ENCODE measurements around the gene MAP3K2. TPM values are rescaled to one million over a fixed set of nuclear protein-coding genes. Genes with fewer than 3 reads are reported as not detected.

MAP3K2 gene
- total and polyA plus RNA-seq, 10 of the 15 experiments (the other 5 are each of a cell fraction or from before 2014, with no cell fraction given) = 2.7 to 39.6 (median 16.1) TPM

DNA sequence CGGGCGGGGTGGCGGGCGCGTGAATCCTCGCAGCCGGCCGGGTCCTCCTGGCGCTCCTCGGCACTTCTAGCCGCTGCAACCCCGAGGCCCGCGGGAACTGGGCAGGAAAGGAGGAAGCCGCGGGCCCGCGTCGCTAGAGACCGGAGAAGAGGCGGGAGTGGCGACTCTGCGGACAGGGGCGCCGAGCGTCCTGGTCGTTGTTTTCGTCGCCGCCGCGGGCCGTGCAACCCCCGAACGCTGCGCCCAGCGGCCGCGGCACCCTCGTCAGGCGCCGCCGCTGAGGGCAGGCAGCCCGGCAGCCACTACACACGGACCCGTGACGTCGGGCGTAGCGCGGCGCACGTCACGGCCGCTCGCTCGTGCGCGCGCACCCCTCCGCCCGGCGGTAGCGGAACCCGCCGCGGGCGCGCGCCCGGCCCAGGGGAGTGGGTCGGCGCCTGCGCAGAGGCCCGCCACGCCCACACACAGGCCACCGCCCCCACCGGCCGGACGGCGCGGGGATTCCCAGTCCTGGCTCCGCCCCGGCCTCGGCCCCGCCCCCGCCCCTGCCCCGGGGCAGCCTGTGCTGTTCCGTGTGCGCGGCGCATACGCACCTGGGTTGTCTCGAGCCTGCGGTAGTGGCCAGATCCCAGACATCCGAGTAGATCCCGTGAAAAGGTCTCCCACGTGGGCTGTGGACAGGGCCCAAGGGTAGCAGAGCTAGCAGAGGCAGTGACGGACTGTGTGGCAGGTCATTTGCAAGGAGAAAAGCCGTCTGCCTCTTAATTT, at the start of gene MAP3K2 (continued):
- 0 out of 2 replicates have a peak, but pooled peaks have one; percentile 23 for TF ChIP-seq CHD2 (IDR thresholded peaks at IDR 0.05; ENCODE audit: borderline replicate concordance, low read depth, low read length)
- no peak for TF ChIP-seq TBL1XR1 (IDR thresholded peaks at IDR 0.05; ENCODE audit: low read depth, low read length)
- no peak for TF ChIP-seq EZH2 (IDR thresholded peaks at IDR 0.05; ENCODE audit: borderline replicate concordance, control insufficient read depth, low read depth, low read length)
- 0 out of 2 replicates have a peak, but pooled peaks have one; percentile 25 for TF ChIP-seq BCLAF1 (IDR thresholded peaks at IDR 0.05)
- TF ChIP-seq NR2C2 (IDR thresholded peaks at IDR 0.05; ENCODE audit: borderline replicate concordance, control insufficient read depth, insufficient read length, low read depth) = no peak
- 0 out of 2 replicates have a peak, but pooled peaks have one; percentile 52 for TF ChIP-seq TCF12 (IDR thresholded peaks at IDR 0.05; ENCODE audit: low read depth, low read length)
- no peak for TF ChIP-seq EED (IDR thresholded peaks at IDR 0.05; ENCODE audit: low read depth)
- TF ChIP-seq ZNF207 (IDR thresholded peaks at IDR 0.05; ENCODE audit: borderline replicate concordance) = peak; percentile 91
- peak; percentile 97 for TF ChIP-seq LARP7 (IDR thresholded peaks at IDR 0.05)
- peak; percentile 36; the same call in 1 of the 2 replicates for TF ChIP-seq RFX5 (IDR thresholded peaks at IDR 0.05; ENCODE audit: low read depth, low read length)
- TF ChIP-seq NFYB (IDR thresholded peaks at IDR 0.05; ENCODE audit: insufficient read depth, low read depth, low read length) = no peak
- TF ChIP-seq CREB1 (IDR thresholded peaks at IDR 0.05; ENCODE audit: low read depth) = peak; percentile 94
- TF ChIP-seq, protein P1, sequence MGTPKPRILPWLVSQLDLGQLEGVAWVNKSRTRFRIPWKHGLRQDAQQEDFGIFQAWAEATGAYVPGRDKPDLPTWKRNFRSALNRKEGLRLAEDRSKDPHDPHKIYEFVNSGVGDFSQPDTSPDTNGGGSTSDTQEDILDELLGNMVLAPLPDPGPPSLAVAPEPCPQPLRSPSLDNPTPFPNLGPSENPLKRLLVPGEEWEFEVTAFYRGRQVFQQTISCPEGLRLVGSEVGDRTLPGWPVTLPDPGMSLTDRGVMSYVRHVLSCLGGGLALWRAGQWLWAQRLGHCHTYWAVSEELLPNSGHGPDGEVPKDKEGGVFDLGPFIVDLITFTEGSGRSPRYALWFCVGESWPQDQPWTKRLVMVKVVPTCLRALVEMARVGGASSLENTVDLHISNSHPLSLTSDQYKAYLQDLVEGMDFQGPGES (IDR thresholded peaks at IDR 0.05) = peak; percentile 44; the same call in 1 of the 2 replicates
- TF ChIP-seq USF1 (IDR thresholded peaks at IDR 0.05; ENCODE audit: borderline replicate concordance, extremely low read length, insufficient read depth, low read depth, low read length) = peak; percentile 24
- TF ChIP-seq, protein P2, sequence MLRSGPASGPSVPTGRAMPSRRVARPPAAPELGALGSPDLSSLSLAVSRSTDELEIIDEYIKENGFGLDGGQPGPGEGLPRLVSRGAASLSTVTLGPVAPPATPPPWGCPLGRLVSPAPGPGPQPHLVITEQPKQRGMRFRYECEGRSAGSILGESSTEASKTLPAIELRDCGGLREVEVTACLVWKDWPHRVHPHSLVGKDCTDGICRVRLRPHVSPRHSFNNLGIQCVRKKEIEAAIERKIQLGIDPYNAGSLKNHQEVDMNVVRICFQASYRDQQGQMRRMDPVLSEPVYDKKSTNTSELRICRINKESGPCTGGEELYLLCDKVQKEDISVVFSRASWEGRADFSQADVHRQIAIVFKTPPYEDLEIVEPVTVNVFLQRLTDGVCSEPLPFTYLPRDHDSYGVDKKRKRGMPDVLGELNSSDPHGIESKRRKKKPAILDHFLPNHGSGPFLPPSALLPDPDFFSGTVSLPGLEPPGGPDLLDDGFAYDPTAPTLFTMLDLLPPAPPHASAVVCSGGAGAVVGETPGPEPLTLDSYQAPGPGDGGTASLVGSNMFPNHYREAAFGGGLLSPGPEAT (IDR thresholded peaks at IDR 0.05; ENCODE audit: low read depth) = peak; percentile 26
- TF ChIP-seq CREM (IDR thresholded peaks at IDR 0.05; ENCODE audit: low read depth) = peak; percentile 87
- TF ChIP-seq, protein P3, sequence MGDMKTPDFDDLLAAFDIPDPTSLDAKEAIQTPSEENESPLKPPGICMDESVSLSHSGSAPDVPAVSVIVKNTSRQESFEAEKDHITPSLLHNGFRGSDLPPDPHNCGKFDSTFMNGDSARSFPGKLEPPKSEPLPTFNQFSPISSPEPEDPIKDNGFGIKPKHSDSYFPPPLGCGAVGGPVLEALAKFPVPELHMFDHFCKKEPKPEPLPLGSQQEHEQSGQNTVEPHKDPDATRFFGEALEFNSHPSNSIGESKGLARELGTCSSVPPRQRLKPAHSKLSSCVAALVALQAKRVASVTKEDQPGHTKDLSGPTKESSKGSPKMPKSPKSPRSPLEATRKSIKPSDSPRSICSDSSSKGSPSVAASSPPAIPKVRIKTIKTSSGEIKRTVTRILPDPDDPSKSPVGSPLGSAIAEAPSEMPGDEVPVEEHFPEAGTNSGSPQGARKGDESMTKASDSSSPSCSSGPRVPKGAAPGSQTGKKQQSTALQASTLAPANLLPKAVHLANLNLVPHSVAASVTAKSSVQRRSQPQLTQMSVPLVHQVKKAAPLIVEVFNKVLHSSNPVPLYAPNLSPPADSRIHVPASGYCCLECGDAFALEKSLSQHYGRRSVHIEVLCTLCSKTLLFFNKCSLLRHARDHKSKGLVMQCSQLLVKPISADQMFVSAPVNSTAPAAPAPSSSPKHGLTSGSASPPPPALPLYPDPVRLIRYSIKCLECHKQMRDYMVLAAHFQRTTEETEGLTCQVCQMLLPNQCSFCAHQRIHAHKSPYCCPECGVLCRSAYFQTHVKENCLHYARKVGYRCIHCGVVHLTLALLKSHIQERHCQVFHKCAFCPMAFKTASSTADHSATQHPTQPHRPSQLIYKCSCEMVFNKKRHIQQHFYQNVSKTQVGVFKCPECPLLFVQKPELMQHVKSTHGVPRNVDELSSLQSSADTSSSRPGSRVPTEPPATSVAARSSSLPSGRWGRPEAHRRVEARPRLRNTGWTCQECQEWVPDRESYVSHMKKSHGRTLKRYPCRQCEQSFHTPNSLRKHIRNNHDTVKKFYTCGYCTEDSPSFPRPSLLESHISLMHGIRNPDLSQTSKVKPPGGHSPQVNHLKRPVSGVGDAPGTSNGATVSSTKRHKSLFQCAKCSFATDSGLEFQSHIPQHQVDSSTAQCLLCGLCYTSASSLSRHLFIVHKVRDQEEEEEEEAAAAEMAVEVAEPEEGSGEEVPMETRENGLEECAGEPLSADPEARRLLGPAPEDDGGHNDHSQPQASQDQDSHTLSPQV (IDR thresholded peaks at IDR 0.05) = no peak
- no peak; a peak in 1 of 4 replicates for TF ChIP-seq IKZF2 (IDR thresholded peaks at IDR 0.05)
